DMS114 treated with DMSO at 0.1 percent for 48 hours (cell line): ENCODE results near the gene TTI1.

Source experiments
- DNase-seq: peaks from one replicate; lab custom pipeline; 2025; ENCODE audit not compliant: unreplicated experiment; lab: John Stamatoyannopoulos, UW

Gene TTI1

GRCh38 chr20:37989601-37990295 is 43.5 kb downstream of the TTI1 start:
- DNase-seq: no peak

- DNase-seq: no peak
Observed at GRCh38 chr20:37988306-37988954, 44.8 kb downstream of the TTI1 start.

- DNase-seq: no peak
Observed at GRCh38 chr20:37987602-37988290, 45.5 kb downstream of the TTI1 start.

GRCh38 chr20:37986873-37987601 is 46.2 kb downstream of the TTI1 start:
- no peak for DNase-seq

- DNase-seq: no peak
Observed at GRCh38 chr20:37986044-37986858, 47.0 kb downstream of the TTI1 start.

- DNase-seq: no peak
Observed at GRCh38 chr20:37984018-37984785, 49.1 kb downstream of the TTI1 start.

GRCh38 chr20:37983286-37983685 is 50.0 kb downstream of the TTI1 start:
- no peak for DNase-seq

- no peak for DNase-seq
Observed at GRCh38 chr20:37981568-37981967, 51.7 kb downstream of the TTI1 start.

GRCh38 chr20:37980876-37981275 is 52.4 kb downstream of the TTI1 start:
- no peak for DNase-seq

- DNase-seq: no peak
Observed at GRCh38 chr20:37980383-37980782, 52.9 kb downstream of the TTI1 start.

GRCh38 chr20:37979021-37979985 is 54.0 kb downstream of the TTI1 start:
- no peak for DNase-seq

GRCh38 chr20:37977786-37978185 is 55.5 kb downstream of the TTI1 start:
- no peak for DNase-seq

- no peak for DNase-seq
Observed at GRCh38 chr20:37977338-37977737, 55.9 kb downstream of the TTI1 start.

GRCh38 chr20:37976887-37977286 is 56.4 kb downstream of the TTI1 start:
- DNase-seq: no peak

- DNase-seq: no peak
Observed at GRCh38 chr20:37973059-37973910, 60.0 kb downstream of the TTI1 start.

GRCh38 chr20:37972256-37973058 is 60.8 kb downstream of the TTI1 start:
- DNase-seq: no peak

GRCh38 chr20:37971561-37972127 is 61.6 kb downstream of the TTI1 start:
- no peak for DNase-seq
